HG03159 (cell line): ENCODE data around the gene CLTCL1.

Experiments
- ATAC-seq: cut with Tn5 transposase; IDR thresholded peaks from one replicate; pipeline ENCODE4 v1.9.1; 2021; ENCODE audit warnings: mild to moderate bottlenecking, moderate library complexity; ENCODE audit not compliant: unreplicated experiment

CLTCL1 gene

GRCh38 chr22:19152942-19153883, 138.3 kb downstream of the CLTCL1 start:
- ATAC-seq = no peak

GRCh38 chr22:19151329-19152191, 140.0 kb downstream of the CLTCL1 start:
- no peak for ATAC-seq

- no peak for ATAC-seq
Observed at GRCh38 chr22:19150482-19151328, 140.8 kb downstream of the CLTCL1 start.

DNA sequence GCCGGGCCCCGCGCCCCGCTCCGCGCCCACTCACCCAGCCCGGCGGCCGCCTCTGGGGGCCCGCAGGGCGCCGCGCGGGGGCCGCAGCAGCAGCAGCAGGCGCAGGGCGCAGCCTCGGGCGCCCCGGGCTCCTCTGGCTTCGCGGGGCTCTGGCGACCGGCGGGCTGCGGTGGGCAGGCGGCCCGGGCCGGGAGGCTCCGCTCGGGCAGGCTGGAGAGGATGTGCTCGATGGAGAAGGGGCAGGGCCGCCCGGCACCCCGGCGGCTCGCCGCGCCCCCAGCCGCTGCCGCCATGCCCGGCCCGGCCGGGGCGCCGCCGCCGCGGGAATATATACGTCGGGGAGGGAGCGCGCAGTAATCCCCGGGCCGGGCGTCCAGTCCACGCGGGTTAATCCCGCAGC, 141.5 kb downstream of the CLTCL1 start, which contains the start of gene GSC2:
GSC2 (minus strand) TSS at position 302 of the 400 bp plus-strand sequence; CDS start at position 293, 9 bp downstream.
- no peak for ATAC-seq

DNA sequence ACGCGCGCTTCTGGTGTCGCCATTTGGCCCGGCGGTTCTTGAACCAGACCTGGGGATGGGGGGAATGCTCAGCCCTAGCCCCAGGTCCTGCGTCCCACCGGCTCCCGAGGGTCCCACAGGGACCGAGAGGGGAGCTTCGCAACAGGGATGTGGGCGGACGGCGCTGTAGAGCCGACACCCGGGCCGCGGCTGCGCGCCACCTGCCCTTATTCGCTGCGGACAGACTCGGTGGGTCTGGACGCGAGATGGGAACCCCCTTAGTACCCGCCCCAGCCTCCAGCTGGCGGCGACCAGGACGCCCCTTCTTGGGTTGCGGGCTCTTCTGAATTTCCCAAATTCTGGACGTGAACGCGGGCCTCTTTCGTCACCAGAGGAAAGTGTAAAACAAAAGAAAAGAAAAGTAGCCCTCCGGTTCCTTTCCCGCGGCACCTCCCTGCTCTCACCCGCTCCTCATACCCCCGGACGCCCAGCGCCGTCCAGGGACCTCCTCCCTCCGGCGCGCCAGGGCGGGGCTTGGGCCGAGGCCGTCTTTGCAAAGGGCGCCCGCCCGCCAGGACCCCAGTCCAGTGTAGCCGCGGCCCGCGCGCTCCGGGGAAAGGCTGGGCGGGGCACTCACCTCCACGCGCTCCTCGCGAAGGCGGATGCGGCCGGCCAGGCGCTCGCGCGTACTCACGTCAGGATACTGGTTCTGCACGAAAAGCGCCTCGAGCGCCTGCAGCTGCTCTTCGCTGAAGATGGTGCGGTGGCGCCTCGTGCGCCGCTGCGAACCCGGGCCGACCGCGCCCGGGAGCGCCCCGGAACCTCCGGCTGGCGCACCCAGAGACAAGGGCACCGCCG, 142.3 kb downstream of the CLTCL1 start:
- no peak for ATAC-seq

DNA sequence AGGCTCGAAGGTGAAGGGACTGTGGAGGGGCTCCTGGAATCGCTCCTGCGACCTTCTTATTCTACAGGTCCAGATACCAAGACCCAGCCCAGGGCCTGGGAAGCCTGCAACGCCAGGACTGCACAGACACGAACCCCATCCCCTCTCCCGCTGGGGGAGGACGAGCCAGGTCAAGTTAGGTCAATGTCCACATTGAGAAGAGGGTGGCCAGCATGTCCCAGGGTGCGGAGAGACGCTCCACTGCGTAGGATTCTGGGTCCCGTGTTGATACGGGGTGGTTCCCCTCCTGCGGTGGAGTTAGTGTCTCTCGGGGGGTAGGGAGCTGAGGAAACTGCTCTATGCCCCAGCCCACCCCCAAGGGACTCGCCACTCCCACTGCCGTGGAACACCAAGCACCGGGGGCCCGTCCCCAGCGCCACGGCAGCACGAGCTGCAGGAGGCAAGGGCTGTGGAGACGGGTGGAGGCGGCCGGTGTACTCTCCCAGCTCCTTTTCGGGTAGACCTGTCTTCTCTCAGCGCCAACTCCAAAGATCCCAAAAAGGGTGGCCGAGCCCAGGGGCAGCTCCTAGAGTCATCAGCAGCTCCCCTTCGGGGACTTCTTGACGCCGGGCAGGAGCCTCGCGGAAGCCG, 143.0 kb downstream of the CLTCL1 start:
- no peak for ATAC-seq

DNA sequence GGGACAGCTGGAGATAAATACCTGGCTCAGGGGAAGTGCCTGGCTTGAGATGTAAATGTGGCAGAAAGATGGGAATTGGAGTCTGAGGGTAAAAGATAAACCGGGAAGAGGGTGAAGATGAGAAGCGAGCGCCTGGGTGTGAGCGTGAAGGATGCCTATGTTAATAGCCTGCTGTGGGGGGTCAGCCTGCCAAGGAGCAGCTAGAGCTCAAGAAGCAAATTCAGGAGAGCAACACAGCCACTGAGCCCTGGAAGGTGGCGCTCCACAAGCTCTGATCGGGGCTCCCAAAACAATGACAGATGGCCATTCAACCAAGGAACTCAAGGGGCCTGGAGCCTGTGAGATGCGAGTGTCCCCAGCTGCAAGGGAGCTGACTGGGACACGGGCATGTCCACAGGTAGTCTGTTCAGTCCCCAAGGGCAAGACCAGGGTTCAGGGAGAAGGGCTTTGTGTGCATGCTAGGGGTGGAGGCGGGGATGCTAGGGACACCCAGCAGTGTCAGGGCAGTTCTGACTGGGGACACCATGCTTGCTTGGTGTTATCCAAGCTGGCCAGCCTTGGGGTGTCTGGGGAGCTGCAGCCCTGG, 144.2 kb downstream of the CLTCL1 start:
- no peak for ATAC-seq

- no peak for ATAC-seq
Observed at GRCh38 chr22:19146215-19146968, 145.1 kb downstream of the CLTCL1 start.

DNA sequence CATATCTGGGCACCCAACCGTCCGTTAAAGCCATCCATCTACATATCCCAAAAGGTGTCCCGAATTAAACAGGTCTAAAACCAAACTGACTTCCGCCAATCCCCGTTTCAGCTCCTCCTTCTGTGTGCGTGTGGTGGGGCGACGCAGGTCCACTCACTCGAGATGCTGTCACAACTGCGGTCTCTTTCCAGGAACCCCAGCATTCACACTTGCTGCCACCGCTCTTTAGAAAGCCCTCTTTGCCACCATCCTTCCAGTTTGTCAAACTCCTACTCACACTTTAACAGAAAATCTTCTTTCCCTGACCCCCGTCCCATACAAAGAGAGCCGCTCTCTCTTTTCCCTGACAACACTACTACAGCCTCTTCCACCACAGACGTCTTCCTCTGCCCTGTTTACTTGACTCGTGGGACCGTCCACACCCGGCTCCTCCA, 147.5 kb downstream of the CLTCL1 start:
- ATAC-seq = no peak

- ATAC-seq = no peak
Observed at GRCh38 chr22:19143212-19143611, 148.3 kb downstream of the CLTCL1 start.

DNA sequence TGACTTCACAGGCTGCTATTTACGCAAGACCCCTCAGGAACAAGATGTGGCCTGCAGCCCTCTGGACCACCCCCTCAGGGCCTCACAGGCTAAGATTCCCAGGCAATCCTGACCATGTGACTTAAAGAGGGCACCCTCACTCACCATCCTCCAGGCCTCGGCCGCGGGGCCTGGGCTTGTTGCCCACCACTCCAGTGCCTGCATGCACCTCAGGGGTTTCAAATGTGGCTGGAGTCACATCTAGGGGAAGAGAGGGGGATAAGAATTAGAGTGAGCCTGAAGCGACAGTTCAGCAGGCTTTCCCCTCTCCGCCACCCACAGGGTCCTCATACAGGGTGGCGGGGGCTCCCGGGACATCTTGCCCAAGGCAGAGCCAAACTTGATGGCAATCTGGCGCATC, 149.1 kb downstream of the CLTCL1 start:
- ATAC-seq = no peak

GRCh38 chr22:19139974-19140373, 151.5 kb downstream of the CLTCL1 start:
- no peak for ATAC-seq

- no peak for ATAC-seq
Observed at GRCh38 chr22:19139001-19139356, 152.5 kb downstream of the CLTCL1 start.

DNA sequence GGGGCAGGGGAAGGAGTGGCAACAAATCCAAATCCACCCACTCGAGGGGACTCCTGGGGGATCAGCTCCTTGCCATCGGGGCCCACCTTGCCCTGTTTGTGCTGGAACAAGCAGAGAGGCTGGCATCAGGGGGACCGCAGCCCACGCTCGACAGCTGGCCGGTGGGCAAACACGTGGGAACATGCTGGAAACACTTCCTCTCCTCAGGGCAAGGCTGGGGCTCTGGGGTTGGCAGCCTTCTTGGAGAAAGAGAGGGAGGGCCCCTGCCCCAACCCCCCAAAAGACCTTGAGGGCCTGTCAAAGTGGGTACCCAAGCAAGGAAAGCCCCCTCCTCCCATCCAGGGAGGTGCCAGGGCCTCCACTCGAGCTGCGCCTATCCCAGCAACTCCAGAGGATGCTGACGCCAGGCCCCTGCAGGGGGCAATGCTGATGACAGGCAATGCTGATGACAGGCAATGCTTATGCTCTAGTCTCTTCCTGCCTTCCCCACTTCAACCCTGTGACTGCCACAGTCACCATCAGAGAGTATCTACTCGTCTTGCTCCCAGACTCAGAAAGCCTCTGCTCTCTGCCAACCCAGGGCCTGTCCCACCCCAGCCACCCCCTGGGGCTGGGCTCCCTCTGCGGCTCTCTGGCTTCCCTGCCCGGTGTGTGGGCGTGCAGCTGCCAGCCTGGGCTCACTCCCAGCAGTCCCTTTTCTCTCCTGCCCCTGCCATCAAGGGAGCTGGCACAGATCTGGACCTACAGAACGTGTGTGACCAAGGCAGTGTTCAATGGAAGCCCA, 153.1 kb downstream of the CLTCL1 start:
- ATAC-seq = no peak

GRCh38 chr22:19137384-19138216, 153.9 kb downstream of the CLTCL1 start:
- no peak for ATAC-seq

- no peak for ATAC-seq
Observed at GRCh38 chr22:19136915-19137314, 154.6 kb downstream of the CLTCL1 start.

DNA sequence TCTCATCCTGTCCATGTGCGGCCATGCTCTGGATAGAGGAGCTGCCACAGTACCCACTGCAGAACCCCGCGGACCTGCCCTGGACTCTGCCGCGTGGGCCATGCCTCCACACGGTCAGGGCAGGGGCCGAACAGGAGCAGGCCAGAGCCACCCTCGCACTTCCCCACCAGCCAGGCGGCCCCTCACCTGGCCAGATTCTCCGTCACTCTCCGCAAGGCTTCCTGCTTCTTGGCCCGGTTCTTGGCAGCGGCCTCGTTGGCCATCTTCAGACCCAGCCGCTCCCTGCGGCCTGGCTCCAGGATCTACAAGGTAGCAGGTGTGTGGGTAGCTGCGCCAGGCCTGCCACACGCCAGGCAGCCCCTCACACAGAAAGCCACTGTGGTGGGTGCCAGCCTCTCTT, 156.6 kb downstream of the CLTCL1 start:
- ATAC-seq = no peak
